ENCODE results near the gene TMEM138.
"Not testable (repeated sequence)": the region's sequence is repeated elsewhere in the genome, so short reads cannot be mapped to it uniquely, and the experiment has no call there.

DNA sequence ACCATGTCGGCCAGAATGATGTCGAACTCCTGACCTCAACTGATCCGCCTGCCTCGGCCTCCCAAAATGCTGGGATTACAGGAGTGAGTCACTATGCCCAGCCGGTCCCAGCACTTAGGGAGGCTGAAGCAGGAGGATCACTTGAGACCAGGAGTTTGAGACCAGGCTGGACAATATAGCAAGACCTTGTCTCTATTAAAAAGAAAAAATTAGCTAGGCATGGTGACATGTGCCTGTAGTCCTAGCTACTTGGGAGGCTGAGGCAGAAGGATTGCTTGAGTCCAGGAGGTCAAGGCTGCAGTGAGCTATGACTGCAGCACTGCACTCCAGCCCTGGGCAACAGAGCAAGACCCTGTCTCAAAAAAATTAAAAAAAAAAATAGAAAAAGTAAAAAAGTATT lies 21.7 kb downstream of the TMEM138 start:
- TF ChIP-seq SP1 (IDR thresholded peaks at IDR 0.05); L3MBTL2 (conservative IDR thresholded peaks at IDR 0.05); BHLHE40 (IDR thresholded peaks at IDR 0.05; ENCODE audit: borderline replicate concordance); LEF1 (IDR thresholded peaks at IDR 0.05; ENCODE audit: borderline replicate concordance); FOXM1 (IDR thresholded peaks at IDR 0.05; ENCODE audit: borderline replicate concordance); ZNF384 (IDR thresholded peaks at IDR 0.05); SUZ12 (IDR thresholded peaks at IDR 0.05); TARDBP (IDR thresholded peaks at IDR 0.05); FOXK2 (IDR thresholded peaks at IDR 0.05); ELF4 (IDR thresholded peaks at IDR 0.05): not testable (repeated sequence)
- TF ChIP-seq, protein P1, sequence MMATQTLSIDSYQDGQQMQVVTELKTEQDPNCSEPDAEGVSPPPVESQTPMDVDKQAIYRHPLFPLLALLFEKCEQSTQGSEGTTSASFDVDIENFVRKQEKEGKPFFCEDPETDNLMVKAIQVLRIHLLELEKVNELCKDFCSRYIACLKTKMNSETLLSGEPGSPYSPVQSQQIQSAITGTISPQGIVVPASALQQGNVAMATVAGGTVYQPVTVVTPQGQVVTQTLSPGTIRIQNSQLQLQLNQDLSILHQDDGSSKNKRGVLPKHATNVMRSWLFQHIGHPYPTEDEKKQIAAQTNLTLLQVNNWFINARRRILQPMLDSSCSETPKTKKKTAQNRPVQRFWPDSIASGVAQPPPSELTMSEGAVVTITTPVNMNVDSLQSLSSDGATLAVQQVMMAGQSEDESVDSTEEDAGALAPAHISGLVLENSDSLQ (IDR thresholded peaks at IDR 0.05), result not testable (repeated sequence)
